ENCODE data around the gene HES5. TPM values are rescaled to one million over a fixed set of nuclear protein-coding genes. Genes with fewer than 3 reads are reported as not detected.
"Not testable (repeated sequence)": the region's sequence is repeated elsewhere in the genome, so short reads cannot be mapped to it uniquely, and the experiment has no call there.

The HES5 gene
- polyA plus RNA-seq, 1 of the 3 experiments (the other 2 are of a cell fraction) = 0.03 TPM

DNA sequence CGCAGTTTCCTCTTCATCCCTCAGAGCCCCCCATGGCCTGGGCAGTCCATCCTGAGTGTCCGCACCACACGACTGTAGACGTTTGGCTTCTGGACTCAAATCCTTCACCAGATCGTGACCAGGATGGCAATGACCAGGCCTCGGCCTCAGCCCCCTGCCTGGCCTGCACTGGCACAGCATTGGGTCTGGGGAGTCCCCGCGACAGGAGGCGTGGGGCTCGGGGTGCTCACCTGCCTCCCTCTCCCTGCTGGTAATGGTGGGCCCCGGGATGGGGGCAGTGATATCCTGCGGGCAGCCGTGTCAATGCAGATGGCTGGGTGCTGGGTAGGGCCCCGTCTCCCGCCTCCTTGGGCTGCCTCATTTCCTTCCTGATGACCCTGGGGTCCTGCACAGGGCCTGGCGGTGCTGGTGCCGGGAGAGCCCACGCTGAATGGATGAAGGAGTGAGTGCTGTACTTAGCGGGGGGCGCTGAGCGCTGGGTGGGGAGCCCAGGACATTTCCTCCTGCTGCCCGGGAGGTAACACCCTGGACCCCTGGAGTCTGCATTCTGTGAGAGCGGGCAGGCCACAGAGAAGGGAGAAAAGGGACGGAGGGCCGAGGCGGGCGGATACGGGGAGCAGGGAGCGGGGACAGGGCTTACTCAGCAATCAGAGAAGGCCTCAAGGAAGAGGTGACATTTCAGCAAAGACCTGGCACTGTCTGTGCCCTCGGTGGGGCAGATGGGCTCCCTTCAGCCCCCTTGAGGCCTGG lies 24.0 kb upstream of the HES5 start:
- no peak overlapping the region for H3K4me3 ChIP-seq (ENCODE audit: low read depth in 2 of 2, low read length in 1 of 2)
- CTCF ChIA-PET = interaction anchor here (0.6 to 3.3 kb wide), 5 partner anchors 11 to 870 kb away, joined by 3 to 16 read pairs (median 6); no protein-coding TSS in a partner anchor

DNA sequence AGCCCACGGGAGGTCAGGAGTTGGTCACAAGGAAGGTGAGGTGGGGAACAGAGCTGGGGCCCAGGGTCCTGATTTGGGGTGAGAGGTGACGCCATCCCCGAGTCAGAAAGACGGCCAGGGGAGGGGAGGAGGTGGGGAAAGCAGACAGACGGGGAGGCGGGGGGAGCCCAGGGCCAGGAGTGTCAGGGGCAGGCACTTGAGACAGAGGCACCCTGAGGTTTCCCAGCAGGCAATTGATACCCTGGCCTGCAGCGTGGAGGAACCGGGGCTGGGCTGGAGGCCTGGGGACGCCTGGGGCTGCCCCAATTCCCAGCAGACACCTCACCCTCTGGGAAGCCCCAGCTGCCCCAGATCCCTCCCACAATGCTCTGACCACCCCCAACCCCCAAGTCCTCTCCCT lies 23.0 kb upstream of the HES5 start:
- H3K9ac ChIP-seq; H3K4me3 ChIP-seq (ENCODE audit: low read depth in 2 of 2, low read length in 1 of 2); H3K9me3 ChIP-seq; H3K27ac ChIP-seq (ENCODE audit: low read depth in 2 of 2, low read length in 1 of 2); POLR2A ChIA-PET; H3K27me3 ChIP-seq (ENCODE audit: insufficient read depth); H3K4me1 ChIP-seq (ENCODE audit: control insufficient read depth in 1 of 2, insufficient read depth in 2 of 2, low read depth in 1 of 2, low read length in 1 of 2); H2AFZ ChIP-seq (ENCODE audit: low read depth); H3K36me3 ChIP-seq (replicated peaks in 1 of 2; ENCODE audit: control insufficient read depth in 1 of 2, insufficient read depth in 2 of 2, low read length in 1 of 2); H4K20me1 ChIP-seq (ENCODE audit: insufficient read depth); H3K9me2 ChIP-seq; CTCF ChIA-PET; H3K4me2 ChIP-seq; DNase-seq; H3K79me2 ChIP-seq (ENCODE audit: insufficient read depth); H3F3A ChIP-seq (replicated peaks; ENCODE audit: insufficient read depth): not testable (repeated sequence)
- 34% methylated on average over 7 of the region's 9 CpGs for WGBS (ENCODE audit: low lambda C conversion rate)

More for the DNA sequence above, 24.0 kb upstream of the HES5 start:
- Histone ChIP-seq H2AFZ (ENCODE audit: low read depth) (no peak overlapping the region), H3F3A (replicated peaks; ENCODE audit: insufficient read depth) (no peaks in the 10 kb centered on the region), H4K20me1 (ENCODE audit: insufficient read depth) (no peaks in the 10 kb centered on the region), H3K9me2 (no peaks in the 10 kb centered on the region), H3K79me2 (ENCODE audit: insufficient read depth) (no peaks in the 10 kb centered on the region), H3K27ac (ENCODE audit: low read depth in 2 of 2, low read length in 1 of 2) (no peak overlapping the region), H3K27me3 (ENCODE audit: insufficient read depth) (no peaks in the 10 kb centered on the region), H3K9ac (no peak overlapping the region), H3K4me1 (ENCODE audit: control insufficient read depth in 1 of 2, insufficient read depth in 2 of 2, low read depth in 1 of 2, low read length in 1 of 2) (peaks cover 0 to 4% of the 10 kb centered on the region in 2 experiments; a peak in 1 of 4 replicates), H3K9me3 (no peaks in the 10 kb centered on the region), H3K4me2 (no peak overlapping the region), H3K36me3 (replicated peaks in 1 of 2; ENCODE audit: control insufficient read depth in 1 of 2, insufficient read depth in 2 of 2, low read length in 1 of 2) (no peaks in the 10 kb centered on the region)
- DNase-seq = no peak
- TF ChIP-seq JUND (IDR thresholded peaks at IDR 0.05) (no peak), TCF12 (IDR thresholded peaks at IDR 0.05) (no peak), YY1 (IDR thresholded peaks at IDR 0.05; ENCODE audit: low read depth) (no peak), GATA2 (CRISPR knock-in tag; IDR thresholded peaks at IDR 0.05) (no peak), FOXM1 (IDR thresholded peaks at IDR 0.05; ENCODE audit: low read depth) (no peak), SMC3 (IDR thresholded peaks at IDR 0.05; ENCODE audit: low read depth, low read length) (no peak), NRF1 (IDR thresholded peaks at IDR 0.05; ENCODE audit: low read depth, low read length) (no peak)
- TF ChIP-seq, protein P1, sequence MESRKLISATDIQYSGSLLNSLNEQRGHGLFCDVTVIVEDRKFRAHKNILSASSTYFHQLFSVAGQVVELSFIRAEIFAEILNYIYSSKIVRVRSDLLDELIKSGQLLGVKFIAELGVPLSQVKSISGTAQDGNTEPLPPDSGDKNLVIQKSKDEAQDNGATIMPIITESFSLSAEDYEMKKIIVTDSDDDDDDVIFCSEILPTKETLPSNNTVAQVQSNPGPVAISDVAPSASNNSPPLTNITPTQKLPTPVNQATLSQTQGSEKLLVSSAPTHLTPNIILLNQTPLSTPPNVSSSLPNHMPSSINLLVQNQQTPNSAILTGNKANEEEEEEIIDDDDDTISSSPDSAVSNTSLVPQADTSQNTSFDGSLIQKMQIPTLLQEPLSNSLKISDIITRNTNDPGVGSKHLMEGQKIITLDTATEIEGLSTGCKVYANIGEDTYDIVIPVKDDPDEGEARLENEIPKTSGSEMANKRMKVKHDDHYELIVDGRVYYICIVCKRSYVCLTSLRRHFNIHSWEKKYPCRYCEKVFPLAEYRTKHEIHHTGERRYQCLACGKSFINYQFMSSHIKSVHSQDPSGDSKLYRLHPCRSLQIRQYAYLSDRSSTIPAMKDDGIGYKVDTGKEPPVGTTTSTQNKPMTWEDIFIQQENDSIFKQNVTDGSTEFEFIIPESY (IDR thresholded peaks at IDR 0.05; ENCODE audit: borderline replicate concordance, low read depth) = no peak
- 68% methylated on average over 21 of the region's 30 CpGs for WGBS (ENCODE audit: low lambda C conversion rate)
- POLR2A ChIA-PET = no interaction called here

DNA sequence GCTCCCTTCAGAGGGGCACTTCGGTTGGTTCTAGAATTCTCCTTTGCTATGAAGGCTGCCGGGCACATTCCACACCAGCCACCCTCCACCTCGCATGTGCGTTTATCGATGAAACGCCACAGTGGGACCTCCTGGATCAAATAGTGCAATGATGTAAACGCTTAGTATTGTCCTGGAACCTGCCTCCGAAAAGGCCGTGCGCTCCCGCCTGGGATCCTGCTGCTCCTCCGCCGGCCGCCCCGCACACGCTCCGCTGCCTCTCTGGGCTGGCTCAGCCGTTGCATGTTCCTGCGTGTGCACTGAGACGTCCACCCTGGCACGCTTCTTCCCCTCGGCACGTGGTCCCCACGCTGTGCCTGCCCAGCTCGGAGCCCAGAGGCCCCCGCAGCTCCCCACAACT lies 22.1 kb upstream of the HES5 start:
- Histone ChIP-seq H3F3A (replicated peaks; ENCODE audit: insufficient read depth) (no peaks in the 10 kb centered on the region), H3K27me3 (ENCODE audit: insufficient read depth) (no peaks in the 10 kb centered on the region), H3K36me3 (replicated peaks in 1 of 2; ENCODE audit: control insufficient read depth in 1 of 2, insufficient read depth in 2 of 2, low read length in 1 of 2) (no peaks in the 10 kb centered on the region), H3K4me2 (no peak overlapping the region), H2AFZ (ENCODE audit: low read depth) (no peak overlapping the region), H3K9me2 (no peaks in the 10 kb centered on the region), H3K9ac (no peak overlapping the region), H3K27ac (ENCODE audit: low read depth in 2 of 2, low read length in 1 of 2) (no peak overlapping the region), H3K79me2 (ENCODE audit: insufficient read depth) (no peaks in the 10 kb centered on the region), H4K20me1 (ENCODE audit: insufficient read depth) (no peaks in the 10 kb centered on the region), H3K9me3 (no peaks in the 10 kb centered on the region), H3K4me1 (ENCODE audit: control insufficient read depth in 1 of 2, insufficient read depth in 2 of 2, low read depth in 1 of 2, low read length in 1 of 2) (peaks cover 0 to 12% of the 10 kb centered on the region in 2 experiments; a peak in 1 of 4 replicates), H3K4me3 (ENCODE audit: low read depth in 2 of 2, low read length in 1 of 2) (no peak overlapping the region)
- ChIA-PET POLR2A (no interaction called here), CTCF (interaction anchor here (1.0 to 1.3 kb wide), 2 partner anchors 92 to 138 kb away, joined by 4 to 5 read pairs; no protein-coding TSS in a partner anchor)
- DNase-seq = no peak
- 85% methylated on average over 26 of the region's 26 CpGs for WGBS (ENCODE audit: low lambda C conversion rate)
- TF ChIP-seq RCOR1 (IDR thresholded peaks at IDR 0.05; ENCODE audit: low read length) (no peak), FOXM1 (IDR thresholded peaks at IDR 0.05; ENCODE audit: low read depth) (no peak), YY1 (IDR thresholded peaks at IDR 0.05; ENCODE audit: low read depth) (no peak), RXRA (IDR thresholded peaks at IDR 0.05; ENCODE audit: borderline replicate concordance, low read depth) (no peak), TEAD4 (IDR thresholded peaks at IDR 0.05; ENCODE audit: borderline replicate concordance, insufficient read depth) (no peak), GATA2 (CRISPR knock-in tag; IDR thresholded peaks at IDR 0.05) (no peak), ELF1 (IDR thresholded peaks at IDR 0.05) (no peak), POLR2AphosphoS5 (IDR thresholded peaks at IDR 0.05; ENCODE audit: low read depth, low read length) (no peak), MEF2A (IDR thresholded peaks at IDR 0.05; ENCODE audit: borderline replicate concordance, low read depth) (no peak), FOXJ3 (CRISPR knock-in tag; IDR thresholded peaks at IDR 0.05) (no peak)
- TF ChIP-seq, protein P2, sequence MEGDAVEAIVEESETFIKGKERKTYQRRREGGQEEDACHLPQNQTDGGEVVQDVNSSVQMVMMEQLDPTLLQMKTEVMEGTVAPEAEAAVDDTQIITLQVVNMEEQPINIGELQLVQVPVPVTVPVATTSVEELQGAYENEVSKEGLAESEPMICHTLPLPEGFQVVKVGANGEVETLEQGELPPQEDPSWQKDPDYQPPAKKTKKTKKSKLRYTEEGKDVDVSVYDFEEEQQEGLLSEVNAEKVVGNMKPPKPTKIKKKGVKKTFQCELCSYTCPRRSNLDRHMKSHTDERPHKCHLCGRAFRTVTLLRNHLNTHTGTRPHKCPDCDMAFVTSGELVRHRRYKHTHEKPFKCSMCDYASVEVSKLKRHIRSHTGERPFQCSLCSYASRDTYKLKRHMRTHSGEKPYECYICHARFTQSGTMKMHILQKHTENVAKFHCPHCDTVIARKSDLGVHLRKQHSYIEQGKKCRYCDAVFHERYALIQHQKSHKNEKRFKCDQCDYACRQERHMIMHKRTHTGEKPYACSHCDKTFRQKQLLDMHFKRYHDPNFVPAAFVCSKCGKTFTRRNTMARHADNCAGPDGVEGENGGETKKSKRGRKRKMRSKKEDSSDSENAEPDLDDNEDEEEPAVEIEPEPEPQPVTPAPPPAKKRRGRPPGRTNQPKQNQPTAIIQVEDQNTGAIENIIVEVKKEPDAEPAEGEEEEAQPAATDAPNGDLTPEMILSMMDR (IDR thresholded peaks at IDR 0.05) = no peak
- TF ChIP-seq, protein P3, sequence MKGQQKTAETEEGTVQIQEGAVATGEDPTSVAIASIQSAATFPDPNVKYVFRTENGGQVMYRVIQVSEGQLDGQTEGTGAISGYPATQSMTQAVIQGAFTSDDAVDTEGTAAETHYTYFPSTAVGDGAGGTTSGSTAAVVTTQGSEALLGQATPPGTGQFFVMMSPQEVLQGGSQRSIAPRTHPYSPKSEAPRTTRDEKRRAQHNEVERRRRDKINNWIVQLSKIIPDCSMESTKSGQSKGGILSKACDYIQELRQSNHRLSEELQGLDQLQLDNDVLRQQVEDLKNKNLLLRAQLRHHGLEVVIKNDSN (IDR thresholded peaks at IDR 0.05; ENCODE audit: borderline replicate concordance, low read depth) = no peak

Data from SK-N-SH (cell line).